ENCODE results near the gene CNKSR1. TPM values are rescaled to one million over a fixed set of nuclear protein-coding genes. Genes with fewer than 3 reads are reported as not detected.

CNKSR1 gene
- total RNA-seq, 2 experiments from 2014 or later, result 2.5 TPM

GRCh38 chr1:26215246-26215645 lies 38.0 kb downstream of the CNKSR1 start:
- no peak overlapping the region for H3K27ac ChIP-seq (ENCODE audit: low read depth, low read length, poor library complexity, severe bottlenecking)
- no TSS peak for BruUV-seq (replicated peaks)
- no peak for DNase-seq (ENCODE audit: low spot score)
- POLR2A ChIA-PET, result no interaction called here
- no peaks in the 10 kb centered on the region for H3K4me1 ChIP-seq (ENCODE audit: insufficient read depth, low read length, poor library complexity, severe bottlenecking)
- no peaks in the 10 kb centered on the region for H4K20me1 ChIP-seq (ENCODE audit: insufficient read depth, low read length)
- TF ChIP-seq, protein P1, sequence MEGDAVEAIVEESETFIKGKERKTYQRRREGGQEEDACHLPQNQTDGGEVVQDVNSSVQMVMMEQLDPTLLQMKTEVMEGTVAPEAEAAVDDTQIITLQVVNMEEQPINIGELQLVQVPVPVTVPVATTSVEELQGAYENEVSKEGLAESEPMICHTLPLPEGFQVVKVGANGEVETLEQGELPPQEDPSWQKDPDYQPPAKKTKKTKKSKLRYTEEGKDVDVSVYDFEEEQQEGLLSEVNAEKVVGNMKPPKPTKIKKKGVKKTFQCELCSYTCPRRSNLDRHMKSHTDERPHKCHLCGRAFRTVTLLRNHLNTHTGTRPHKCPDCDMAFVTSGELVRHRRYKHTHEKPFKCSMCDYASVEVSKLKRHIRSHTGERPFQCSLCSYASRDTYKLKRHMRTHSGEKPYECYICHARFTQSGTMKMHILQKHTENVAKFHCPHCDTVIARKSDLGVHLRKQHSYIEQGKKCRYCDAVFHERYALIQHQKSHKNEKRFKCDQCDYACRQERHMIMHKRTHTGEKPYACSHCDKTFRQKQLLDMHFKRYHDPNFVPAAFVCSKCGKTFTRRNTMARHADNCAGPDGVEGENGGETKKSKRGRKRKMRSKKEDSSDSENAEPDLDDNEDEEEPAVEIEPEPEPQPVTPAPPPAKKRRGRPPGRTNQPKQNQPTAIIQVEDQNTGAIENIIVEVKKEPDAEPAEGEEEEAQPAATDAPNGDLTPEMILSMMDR (conservative IDR thresholded peaks at IDR 0.05; ENCODE audit: low read length), result no peak
- no peak for TF ChIP-seq EZH2phosphoT487 (IDR thresholded peaks at IDR 0.05; ENCODE audit: borderline replicate concordance, low read depth, low read length)
- CTCF ChIA-PET (ENCODE audit: unreplicated experiment), result interaction anchor here (0.6 kb wide), 1 partner anchor 237 kb away, joined by 3 read pairs; no protein-coding TSS in a partner anchor
- no peaks in the 10 kb centered on the region for H3K9me2 ChIP-seq (ENCODE audit: insufficient read depth, low read length)
- no peaks in the 10 kb centered on the region for H3K9me3 ChIP-seq (ENCODE audit: low read length)
- H3K4me3 ChIP-seq (ENCODE audit: low read depth, low read length, poor library complexity, severe bottlenecking), result no peak overlapping the region
- H2AFZ ChIP-seq (ENCODE audit: low read length), result no peak overlapping the region
- H3K36me3 ChIP-seq (ENCODE audit: insufficient read depth, low read length), result no peaks in the 10 kb centered on the region
- intact Hi-C loops (cut with micrococcal nuclease; ENCODE audit: unreplicated experiment), result no loop called here
- H3K4me2 ChIP-seq (ENCODE audit: low read length), result no peak overlapping the region
- H3K79me2 ChIP-seq (ENCODE audit: insufficient read depth, low read depth, low read length), result no peaks in the 10 kb centered on the region

DNA sequence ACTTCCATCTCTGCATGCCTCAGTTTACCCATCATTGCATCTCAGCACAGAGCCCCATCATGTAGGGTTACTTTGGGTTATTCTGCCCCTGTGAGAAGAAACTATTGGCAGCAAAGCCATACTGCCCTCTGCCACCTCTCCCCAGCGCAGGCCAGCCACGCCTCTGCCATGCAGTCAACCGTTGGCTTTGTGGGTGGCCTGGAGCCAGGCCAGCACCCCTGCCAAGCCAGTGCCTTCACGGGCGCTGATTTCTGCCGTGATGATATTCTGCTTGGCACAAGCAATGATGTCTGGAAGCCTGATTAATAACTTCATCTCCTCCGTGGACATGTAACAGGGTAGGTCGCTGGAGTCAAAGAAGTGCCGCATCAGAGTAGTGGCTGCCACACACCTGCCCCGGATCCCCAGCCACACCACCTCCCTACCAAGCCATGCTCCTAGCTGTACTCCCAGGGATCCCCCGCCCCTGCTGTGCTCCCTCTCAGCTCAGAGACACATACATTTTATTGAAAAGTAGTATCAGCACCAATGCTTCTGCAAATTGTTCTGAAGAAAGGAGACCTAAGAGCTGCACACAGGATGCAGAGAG lies 41.7 kb downstream of the CNKSR1 start:
- TF ChIP-seq EZH2phosphoT487 (IDR thresholded peaks at IDR 0.05; ENCODE audit: borderline replicate concordance, low read depth, low read length), result no peak
- TF ChIP-seq, protein P1 (conservative IDR thresholded peaks at IDR 0.05; ENCODE audit: low read length), result no peak
- no peak overlapping the region for H3K27ac ChIP-seq (ENCODE audit: low read depth, low read length, poor library complexity, severe bottlenecking)
- H3K4me3 ChIP-seq (ENCODE audit: low read depth, low read length, poor library complexity, severe bottlenecking), result no peak overlapping the region
- no peaks in the 10 kb centered on the region for H3K9me2 ChIP-seq (ENCODE audit: insufficient read depth, low read length)
- intact Hi-C loops (cut with micrococcal nuclease; ENCODE audit: unreplicated experiment), result no loop called here
- no peaks in the 10 kb centered on the region for H3K36me3 ChIP-seq (ENCODE audit: insufficient read depth, low read length)
- CTCF ChIA-PET (ENCODE audit: unreplicated experiment), result no interaction called here
- no peaks in the 10 kb centered on the region; the same call in 1 of the 2 replicates for H4K20me1 ChIP-seq (ENCODE audit: insufficient read depth, low read length)
- H2AFZ ChIP-seq (ENCODE audit: low read length), result no peak overlapping the region
- POLR2A ChIA-PET, result no interaction called here
- H3K79me2 ChIP-seq (ENCODE audit: insufficient read depth, low read depth, low read length), result no peaks in the 10 kb centered on the region
- no TSS peak for BruUV-seq (replicated peaks)
- no peaks in the 10 kb centered on the region for H3K9me3 ChIP-seq (ENCODE audit: low read length)
- no peak overlapping the region for H3K4me2 ChIP-seq (ENCODE audit: low read length)
- no peaks in the 10 kb centered on the region for H3K4me1 ChIP-seq (ENCODE audit: insufficient read depth, low read length, poor library complexity, severe bottlenecking)
- DNase-seq (ENCODE audit: low spot score), result no peak

GRCh38 chr1:26220199-26220912 lies 43.1 kb downstream of the CNKSR1 start:
- Histone ChIP-seq H3K79me2 (ENCODE audit: insufficient read depth, low read depth, low read length) (no peaks in the 10 kb centered on the region), H4K20me1 (ENCODE audit: insufficient read depth, low read length) (no peaks in the 10 kb centered on the region; the same call in 1 of the 2 replicates), H3K4me1 (ENCODE audit: insufficient read depth, low read length, poor library complexity, severe bottlenecking) (no peaks in the 10 kb centered on the region), H3K27ac (ENCODE audit: low read depth, low read length, poor library complexity, severe bottlenecking) (no peak overlapping the region), H3K4me2 (ENCODE audit: low read length) (no peak overlapping the region), H2AFZ (ENCODE audit: low read length) (no peak overlapping the region), H3K36me3 (ENCODE audit: insufficient read depth, low read length) (no peaks in the 10 kb centered on the region), H3K4me3 (ENCODE audit: low read depth, low read length, poor library complexity, severe bottlenecking) (no peak overlapping the region), H3K9me2 (ENCODE audit: insufficient read depth, low read length) (no peaks in the 10 kb centered on the region), H3K9me3 (ENCODE audit: low read length) (no peaks in the 10 kb centered on the region)
- BruUV-seq (replicated peaks), result no TSS peak
- no peak for TF ChIP-seq EZH2phosphoT487 (IDR thresholded peaks at IDR 0.05; ENCODE audit: borderline replicate concordance, low read depth, low read length)
- TF ChIP-seq, protein P1 (conservative IDR thresholded peaks at IDR 0.05; ENCODE audit: low read length), result no peak
- CTCF ChIA-PET (ENCODE audit: unreplicated experiment), result no interaction called here
- intact Hi-C loops (cut with micrococcal nuclease; ENCODE audit: unreplicated experiment), result no loop called here
- no peak for DNase-seq (ENCODE audit: low spot score)
- POLR2A ChIA-PET, result no interaction called here

All from OCI-LY7 (cell line).